Fibroblast of pulmonary artery (primary cell): ENCODE data around the gene TMEFF1.

ENCODE experiments used
- DNase-seq: peaks from one replicate; pipeline ENCODE4 v3.0.0-alpha.2; 2010; ENCODE audit warnings: low read depth
- H3K4me3 ChIP-seq: replicated peaks from 2 replicates; pipeline ENCODE4 v1.5.1; 2011; ENCODE audit warnings: low read depth, mild to moderate bottlenecking, control low read depth, low read length, moderate library complexity
- CTCF ChIP-seq: IDR thresholded peaks from 2 replicates; pipeline ENCODE4 v1.5.1; 2011; ENCODE audit warnings: mild to moderate bottlenecking, control low read depth, low read length, inconsistent platforms; ENCODE audit errors: missing control alignments

TMEFF1 gene

GRCh38 chr9:100626949-100627348 lies 154.0 kb downstream of the TMEFF1 start:
- no peak overlapping the region for H3K4me3 ChIP-seq
- no peak for TF ChIP-seq CTCF
- no peak for DNase-seq
